ENCODE measurements around the gene TANGO6. TPM values are rescaled to one million over a fixed set of nuclear protein-coding genes. Genes with fewer than 3 reads are reported as not detected.

Gene TANGO6
- total RNA-seq, 1 donor from 2014 or later = 12.5 TPM

- no peak overlapping the region for H3K27ac ChIP-seq (ENCODE audit: low read depth, low read length)
- no peak overlapping the region for H3K9ac ChIP-seq (ENCODE audit: low read depth in 1 of 3, low read length in 3 of 3)
- H3K36me3 ChIP-seq (ENCODE audit: control insufficient read depth in 3 of 3, insufficient read depth in 3 of 3, low read length in 3 of 3) = peaks cover 0 to 2% (median 0%) of the 10 kb centered on the region in 3 donors
- no peaks in the 10 kb centered on the region for H3K9me3 ChIP-seq (ENCODE audit: control insufficient read depth in 3 of 3, low read length in 3 of 3)
- no peak overlapping the region for H3K4me3 ChIP-seq (ENCODE audit: low read length in 3 of 3)
- peaks cover 11 to 25% (median 13%) of the 10 kb centered on the region in 3 donors for H3K4me1 ChIP-seq (ENCODE audit: control insufficient read depth in 3 of 3, insufficient read depth in 3 of 3, low read length in 3 of 3)
- no peaks in the 10 kb centered on the region for H3K27me3 ChIP-seq (ENCODE audit: control insufficient read depth in 3 of 3, insufficient read depth in 3 of 3, low read length in 3 of 3)
These were observed 287.1 kb downstream of the TANGO6 start for GRCh38 chr16:69130461-69130860.

- Histone ChIP-seq H3K27ac (ENCODE audit: low read depth, low read length) (peak overlapping the region; percentile 86), H3K4me1 (ENCODE audit: control insufficient read depth in 3 of 3, insufficient read depth in 3 of 3, low read length in 3 of 3) (peaks cover 11 to 23% (median 13%) of the 10 kb centered on the region in 3 donors), H3K9ac (ENCODE audit: low read depth in 1 of 3, low read length in 3 of 3) (peak overlapping the region; percentile 91 to 98 (median 95))
These were observed 288.0 kb downstream of the TANGO6 start for GRCh38 chr16:69131167-69131838.

GRCh38 chr16:69131839-69132423 is 288.6 kb downstream of the TANGO6 start:
- peaks cover 11 to 23% (median 13%) of the 10 kb centered on the region in 3 donors for H3K4me1 ChIP-seq (ENCODE audit: control insufficient read depth in 3 of 3, insufficient read depth in 3 of 3, low read length in 3 of 3)
- H3K27ac ChIP-seq (ENCODE audit: low read depth, low read length) = peak overlapping the region; percentile 86
- H3K27me3 ChIP-seq (ENCODE audit: control insufficient read depth in 3 of 3, insufficient read depth in 3 of 3, low read length in 3 of 3) = no peaks in the 10 kb centered on the region
- H3K4me3 ChIP-seq (ENCODE audit: low read length in 3 of 3) = peak overlapping the region; percentile 89 to 93 (median 92)
- H3K36me3 ChIP-seq (ENCODE audit: control insufficient read depth in 3 of 3, insufficient read depth in 3 of 3, low read length in 3 of 3) = peaks cover 0 to 5% (median 5%) of the 10 kb centered on the region in 3 donors
- H3K9ac ChIP-seq (ENCODE audit: low read depth in 1 of 3, low read length in 3 of 3) = peak overlapping the region; percentile 91 to 98 (median 95)
- H3K9me3 ChIP-seq (ENCODE audit: control insufficient read depth in 3 of 3, low read length in 3 of 3) = no peaks in the 10 kb centered on the region

More at GRCh38 chr16:69131167-69131838, 288.0 kb downstream of the TANGO6 start:
- Histone ChIP-seq H3K9me3 (ENCODE audit: control insufficient read depth in 3 of 3, low read length in 3 of 3) (no peaks in the 10 kb centered on the region), H3K36me3 (ENCODE audit: control insufficient read depth in 3 of 3, insufficient read depth in 3 of 3, low read length in 3 of 3) (peaks cover 0 to under 1% (median 0%) of the 10 kb centered on the region in 3 donors), H3K4me3 (ENCODE audit: low read length in 3 of 3) (peak overlapping the region; percentile 89 to 93 (median 90)), H3K27me3 (ENCODE audit: control insufficient read depth in 3 of 3, insufficient read depth in 3 of 3, low read length in 3 of 3) (no peaks in the 10 kb centered on the region)

DNA sequence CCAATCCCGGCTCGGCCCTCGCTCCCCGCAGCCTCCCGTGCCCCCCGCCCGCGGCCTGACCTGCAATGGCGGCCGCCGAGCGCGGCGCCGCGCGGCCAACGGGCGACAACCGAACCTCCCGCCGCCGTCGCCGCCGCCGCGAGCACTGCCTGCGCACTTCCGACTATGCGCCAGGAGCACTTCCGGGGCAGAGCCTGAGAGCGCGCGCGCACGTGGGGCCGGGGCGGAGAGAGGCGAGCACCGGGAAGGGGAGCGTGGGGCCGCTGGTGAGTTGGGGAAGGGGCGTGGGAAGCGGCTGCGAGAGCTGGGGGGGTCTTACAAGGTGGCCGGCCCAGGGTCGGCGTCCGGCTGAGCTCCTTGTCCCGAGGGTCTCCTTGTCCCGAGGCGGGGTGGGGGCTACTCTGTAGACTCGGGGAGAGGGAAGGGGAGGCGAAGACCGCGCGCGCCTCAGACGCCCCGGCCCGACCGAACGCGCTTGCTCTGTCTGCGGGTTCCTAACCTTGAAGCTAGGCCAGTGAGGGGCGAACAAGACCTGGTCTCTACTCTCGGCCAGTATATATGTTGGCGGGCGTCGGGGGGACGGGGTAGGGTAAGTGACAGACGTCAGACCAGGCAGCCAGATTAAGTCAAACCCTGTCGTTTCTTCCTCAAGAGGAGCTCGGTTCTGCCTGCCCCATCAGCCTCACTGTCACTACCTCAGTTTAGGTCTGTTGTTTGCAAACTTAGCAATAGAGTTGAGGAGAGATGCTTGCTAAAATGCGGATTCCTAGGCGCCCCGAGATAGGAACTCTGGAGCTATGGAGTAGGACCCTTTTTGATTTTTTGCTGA is 289.3 kb downstream of the TANGO6 start, which contains the start of the genes CHTF8 and UTP4:
Gene CHTF8 (minus strand): TSS at position 165 of the 829 bp plus-strand sequence. CDS start 11,130 bp downstream, outside the sequence.
Gene UTP4 (plus strand): TSS at position 226 of the 829 bp plus-strand sequence. CDS start 811 bp downstream, outside the sequence.
- peak within 1 kb of the TSS; percentile 89 to 96 (median 92) for H3K4me3 ChIP-seq (ENCODE audit: low read length in 3 of 3)
- no peaks in the 10 kb centered on the region for H3K9me3 ChIP-seq (ENCODE audit: control insufficient read depth in 3 of 3, low read length in 3 of 3)
- peak within 1 kb of the TSS; percentile 91 to 98 (median 95) for H3K9ac ChIP-seq (ENCODE audit: low read depth in 1 of 3, low read length in 3 of 3)
- H3K27ac ChIP-seq (ENCODE audit: low read depth, low read length) = peak within 1 kb of the TSS; percentile 86
- H3K27me3 ChIP-seq (ENCODE audit: control insufficient read depth in 3 of 3, insufficient read depth in 3 of 3, low read length in 3 of 3) = no peaks in the 10 kb centered on the region
- peaks cover 11 to 23% (median 13%) of the 10 kb centered on the region in 3 donors for H3K4me1 ChIP-seq (ENCODE audit: control insufficient read depth in 3 of 3, insufficient read depth in 3 of 3, low read length in 3 of 3)
- peaks cover 0 to 7% (median 5%) of the 10 kb centered on the region in 3 donors for H3K36me3 ChIP-seq (ENCODE audit: control insufficient read depth in 3 of 3, insufficient read depth in 3 of 3, low read length in 3 of 3)

DNA sequence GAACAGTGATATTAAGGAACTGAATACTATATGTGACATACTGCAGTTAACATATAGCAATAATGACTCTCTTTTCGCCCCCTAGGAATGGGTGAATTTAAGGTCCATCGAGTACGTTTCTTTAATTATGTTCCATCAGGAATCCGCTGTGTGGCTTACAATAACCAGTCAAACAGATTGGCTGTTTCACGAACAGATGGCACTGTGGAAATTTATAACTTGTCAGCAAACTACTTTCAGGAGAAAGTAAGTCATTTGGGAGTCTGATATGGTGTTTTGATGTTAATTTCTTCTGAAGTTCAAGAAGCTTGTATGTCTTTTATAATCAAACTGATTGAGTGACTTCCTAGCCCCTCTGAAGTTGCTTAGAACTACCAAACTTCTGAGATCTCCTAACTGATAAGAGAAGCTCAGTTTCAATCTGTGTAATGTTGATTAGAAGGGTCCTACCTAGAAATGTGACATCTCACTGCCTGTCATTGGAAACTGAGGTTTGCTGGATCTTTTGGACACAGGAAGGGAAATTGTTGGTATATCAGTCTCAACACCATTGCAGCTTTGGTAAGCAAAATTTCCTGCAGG is 290.1 kb downstream of the TANGO6 start:
- Histone ChIP-seq H3K27me3 (ENCODE audit: control insufficient read depth in 3 of 3, insufficient read depth in 3 of 3, low read length in 3 of 3) (no peaks in the 10 kb centered on the region), H3K36me3 (ENCODE audit: control insufficient read depth in 3 of 3, insufficient read depth in 3 of 3, low read length in 3 of 3) (peaks cover under 1 to 12% (median 5%) of the 10 kb centered on the region in 3 donors), H3K27ac (ENCODE audit: low read depth, low read length) (no peak overlapping the region), H3K9ac (ENCODE audit: low read depth in 1 of 3, low read length in 3 of 3) (peak overlapping the region; percentile 90 to 91 (median 90)), H3K9me3 (ENCODE audit: control insufficient read depth in 3 of 3, low read length in 3 of 3) (no peaks in the 10 kb centered on the region), H3K4me3 (ENCODE audit: low read length in 3 of 3) (peak overlapping the region; percentile 87 to 96 (median 92)), H3K4me1 (ENCODE audit: control insufficient read depth in 3 of 3, insufficient read depth in 3 of 3, low read length in 3 of 3) (peaks cover 11 to 23% (median 13%) of the 10 kb centered on the region in 3 donors)

Small RNA genes lying within 50 kb of the gene (small RNA-seq; reads per million reads assigned to genes)
- gene RF00019 (not detected), gene RF00066 (not detected), gene RNU6-898P (not detected)

Other genes starting within 250 kb of the TANGO6 start
- gene CDH3, start 198.2 kb upstream of the TANGO6 start, total RNA-seq = not detected
- 3.7 TPM for gene CDH1, start 106.2 kb upstream of the TANGO6 start, total RNA-seq